Measurements from ENCODE around the gene ZNF689.

The ZNF689 gene

GRCh38 chr16:30604316-30604947 is 5.8 kb downstream of the ZNF689 start:
- Histone ChIP-seq H3K27ac (ENCODE audit: low read length) (no peak overlapping the region), H3F3A (ENCODE audit: insufficient read depth, low read length) (no peaks in the 10 kb centered on the region), H3K9me3 (replicated peaks; ENCODE audit: insufficient read depth, low read length) (no peaks in the 10 kb centered on the region), H3K4me3 (ENCODE audit: low read length) (no peak overlapping the region), H3K4me2 (ENCODE audit: low read depth, low read length) (no peak overlapping the region), H3K9me2 (replicated peaks; ENCODE audit: insufficient read depth, low read length) (no peaks in the 10 kb centered on the region), H4K20me1 (ENCODE audit: insufficient read depth, low read length) (no peaks in the 10 kb centered on the region), H3K9ac (ENCODE audit: low read length) (no peak overlapping the region), H3K79me2 (ENCODE audit: low read length) (peaks cover 3% of the 10 kb centered on the region), H2AFZ (ENCODE audit: low read length) (no peak overlapping the region), H3K36me3 (replicated peaks; ENCODE audit: insufficient read depth, low read length) (no peaks in the 10 kb centered on the region), H3K27me3 (replicated peaks; ENCODE audit: insufficient read depth, low read length) (no peaks in the 10 kb centered on the region), H3K4me1 (ENCODE audit: low read length) (peaks cover 3% of the 10 kb centered on the region; the same call in 1 of the 2 replicates)
- no peak for DNase-seq
- TF ChIP-seq EZH2phosphoT487 (IDR thresholded peaks at IDR 0.05; ENCODE audit: low read length): no peak
- TF ChIP-seq EZH2 (optimal IDR thresholded peaks at IDR 0.05; ENCODE audit: low read depth, low read length): no peak
- TF ChIP-seq CTCF (IDR thresholded peaks at IDR 0.05; ENCODE audit: low read length): no peak

- Histone ChIP-seq H3K9me3 (replicated peaks; ENCODE audit: insufficient read depth, low read length) (no peaks in the 10 kb centered on the region), H3K9ac (ENCODE audit: low read length) (no peak overlapping the region), H3F3A (ENCODE audit: insufficient read depth, low read length) (no peaks in the 10 kb centered on the region), H3K27me3 (replicated peaks; ENCODE audit: insufficient read depth, low read length) (no peaks in the 10 kb centered on the region), H4K20me1 (ENCODE audit: insufficient read depth, low read length) (no peaks in the 10 kb centered on the region), H2AFZ (ENCODE audit: low read length) (no peak overlapping the region), H3K36me3 (replicated peaks; ENCODE audit: insufficient read depth, low read length) (no peaks in the 10 kb centered on the region), H3K9me2 (replicated peaks; ENCODE audit: insufficient read depth, low read length) (no peaks in the 10 kb centered on the region), H3K4me2 (ENCODE audit: low read depth, low read length) (no peak overlapping the region), H3K27ac (ENCODE audit: low read length) (no peak overlapping the region), H3K4me1 (ENCODE audit: low read length) (no peaks in the 10 kb centered on the region), H3K79me2 (ENCODE audit: low read length) (no peaks in the 10 kb centered on the region), H3K4me3 (ENCODE audit: low read length) (no peak overlapping the region)
- no peak for TF ChIP-seq CTCF (IDR thresholded peaks at IDR 0.05; ENCODE audit: low read length)
- no peak for TF ChIP-seq EZH2 (optimal IDR thresholded peaks at IDR 0.05; ENCODE audit: low read depth, low read length)
- TF ChIP-seq EZH2phosphoT487 (IDR thresholded peaks at IDR 0.05; ENCODE audit: low read length): no peak
- DNase-seq: no peak
Observed at GRCh38 chr16:30603945-30604315, 6.3 kb downstream of the ZNF689 start.

GRCh38 chr16:30602616-30603277 is 7.4 kb downstream of the ZNF689 start:
- TF ChIP-seq CTCF (IDR thresholded peaks at IDR 0.05; ENCODE audit: low read length): no peak
- TF ChIP-seq EZH2 (optimal IDR thresholded peaks at IDR 0.05; ENCODE audit: low read depth, low read length): no peak
- no peak for TF ChIP-seq EZH2phosphoT487 (IDR thresholded peaks at IDR 0.05; ENCODE audit: low read length)
- H3K79me2 ChIP-seq (ENCODE audit: low read length): no peaks in the 10 kb centered on the region
- H3K27me3 ChIP-seq (replicated peaks; ENCODE audit: insufficient read depth, low read length): no peaks in the 10 kb centered on the region
- no peaks in the 10 kb centered on the region for H3K9me3 ChIP-seq (replicated peaks; ENCODE audit: insufficient read depth, low read length)
- H3K36me3 ChIP-seq (replicated peaks; ENCODE audit: insufficient read depth, low read length): no peaks in the 10 kb centered on the region
- H3K4me2 ChIP-seq (ENCODE audit: low read depth, low read length): no peak overlapping the region
- no peak overlapping the region for H3K9ac ChIP-seq (ENCODE audit: low read length)
- no peak overlapping the region for H3K27ac ChIP-seq (ENCODE audit: low read length)
- no peak overlapping the region for H3K4me3 ChIP-seq (ENCODE audit: low read length)
- H2AFZ ChIP-seq (ENCODE audit: low read length): no peak overlapping the region
- H3F3A ChIP-seq (ENCODE audit: insufficient read depth, low read length): no peaks in the 10 kb centered on the region
- no peaks in the 10 kb centered on the region for H4K20me1 ChIP-seq (ENCODE audit: insufficient read depth, low read length)
- no peaks in the 10 kb centered on the region for H3K9me2 ChIP-seq (replicated peaks; ENCODE audit: insufficient read depth, low read length)
- no peaks in the 10 kb centered on the region for H3K4me1 ChIP-seq (ENCODE audit: low read length)
- DNase-seq: no peak
